HepG2 (cell line): ENCODE results near the gene RGS19. TPM values are rescaled to one million over a fixed set of nuclear protein-coding genes. Genes with fewer than 3 reads are reported as not detected.

Source experiments
- IKZF1 ChIP-seq: fragments of 450-650 bp; IDR thresholded peaks from 2 replicates; pipeline ENCODE4 v1.7.1; 2016
- MZF1 ChIP-seq: sonication (generic); formaldehyde crosslinking; IDR thresholded peaks from 2 replicates; pipeline ENCODE4 v1.8.1; 2023; ENCODE audit warnings: mild to moderate bottlenecking, missing genetic modification reagents, borderline replicate concordance
- POLR2AphosphoS2 ChIP-seq: IDR thresholded peaks from 2 replicates; pipeline ENCODE4 v1.6.1; 2011; ENCODE audit warnings: low read depth, low read length, improper control_type of control experiment
- PRMT3 ChIP-seq: sonication (generic); formaldehyde crosslinking; IDR thresholded peaks from 2 replicates; pipeline ENCODE4 v1.8.1; 2022; ENCODE audit warnings: low read depth, mild to moderate bottlenecking, moderate library complexity, missing genetic modification reagents, borderline replicate concordance
- SNAPC4 ChIP-seq: sonication (generic); formaldehyde crosslinking; IDR thresholded peaks from 2 replicates; pipeline ENCODE4 v1.4.0; 2020; ENCODE audit warnings: mild to moderate bottlenecking, missing genetic modification reagents
- ZBED4 ChIP-seq: sonication (generic); formaldehyde crosslinking; IDR thresholded peaks from 2 replicates; pipeline ENCODE4 v1.4.0; 2020; ENCODE audit warnings: missing genetic modification reagents, borderline replicate concordance
- ZNF18 ChIP-seq: sonication (generic); formaldehyde crosslinking; IDR thresholded peaks from 2 replicates; pipeline ENCODE4 v1.8.0; 2022; ENCODE audit warnings: mild to moderate bottlenecking, missing genetic modification reagents; ENCODE audit not compliant: insufficient replicate concordance
- ZNF225 ChIP-seq: sonication (generic); formaldehyde crosslinking; IDR thresholded peaks from 2 replicates; pipeline ENCODE4 v1.4.0; 2020; ENCODE audit warnings: mild to moderate bottlenecking, missing genetic modification reagents
- ZNF326 ChIP-seq: sonication (generic); formaldehyde crosslinking; IDR thresholded peaks from 2 replicates; pipeline ENCODE4 v1.4.0; 2020; ENCODE audit warnings: missing genetic modification reagents, borderline replicate concordance
- ZNF607 ChIP-seq: sonication (generic); formaldehyde crosslinking; IDR thresholded peaks from 2 replicates; pipeline ENCODE4 v1.5.1; 2020; ENCODE audit warnings: missing genetic modification reagents, mild to moderate bottlenecking, borderline replicate concordance
- ZNF75D ChIP-seq: sonication (generic); formaldehyde crosslinking; IDR thresholded peaks from 2 replicates; pipeline ENCODE4 v1.8.1; 2023; ENCODE audit warnings: missing genetic modification reagents, mild to moderate bottlenecking, borderline replicate concordance
- polyA plus RNA-seq, 8 experiments: library from polyadenylated mRNA; depleted of rRNA in 3 of 8; stranded (reverse) in 7 of 8; unstranded in 1 of 8; fragments of >200 nt; fragmentation: Illumina TruSeq in 4 of 8; extraction: Trizol in 4 of 8; gene quantifications; 2 replicates each; pipeline versions ENCODE4 v1.2.1 to v1.2.3, GENCODE V29; 2011 to 2016; ENCODE audit warnings: low read depth in 4 of 8, missing spikeins in 1 of 8, mixed read lengths in 1 of 8; ENCODE audit not compliant: insufficient read depth in 1 of 8
- total RNA-seq, 5 experiments: library from RNA; depleted of rRNA; stranded (reverse); fragments of >200 nt; fragmentation: Illumina TruSeq; extraction: Trizol; gene quantifications; 2 replicates each; pipeline ENCODE4 v1.2.3, GENCODE V29; 2016; ENCODE audit warnings: low read depth in 1 of 5
- TF ChIP-seq, protein P1 (sequence below): sonication (generic); formaldehyde crosslinking; IDR thresholded peaks from 2 replicates; pipeline ENCODE4 v1.5.0; 2020; ENCODE audit warnings: mild to moderate bottlenecking, missing genetic modification reagents, borderline replicate concordance

Gene RGS19
- total and polyA plus RNA-seq, 2 of the 13 experiments (the other 11 are each of a cell fraction or from before 2014, with no cell fraction given) = 10.7 to 11.9 TPM

- TF ChIP-seq ZBED4 (CRISPR knock-in tag) (no peak), ZNF607 (CRISPR knock-in tag) (peak; percentile 63), PRMT3 (CRISPR knock-in tag) (no peak), MZF1 (peak; percentile 84; the same call in 1 of the 2 replicates), IKZF1 (no peak), ZNF326 (CRISPR knock-in tag) (peak; percentile 96), SNAPC4 (CRISPR knock-in tag) (peak; percentile 52; the same call in 1 of the 2 replicates), ZNF18 (peak; percentile 54), ZNF75D (CRISPR knock-in tag) (no peak), POLR2AphosphoS2 (no peak), ZNF225 (peak; percentile 57)
- TF ChIP-seq, protein P1, sequence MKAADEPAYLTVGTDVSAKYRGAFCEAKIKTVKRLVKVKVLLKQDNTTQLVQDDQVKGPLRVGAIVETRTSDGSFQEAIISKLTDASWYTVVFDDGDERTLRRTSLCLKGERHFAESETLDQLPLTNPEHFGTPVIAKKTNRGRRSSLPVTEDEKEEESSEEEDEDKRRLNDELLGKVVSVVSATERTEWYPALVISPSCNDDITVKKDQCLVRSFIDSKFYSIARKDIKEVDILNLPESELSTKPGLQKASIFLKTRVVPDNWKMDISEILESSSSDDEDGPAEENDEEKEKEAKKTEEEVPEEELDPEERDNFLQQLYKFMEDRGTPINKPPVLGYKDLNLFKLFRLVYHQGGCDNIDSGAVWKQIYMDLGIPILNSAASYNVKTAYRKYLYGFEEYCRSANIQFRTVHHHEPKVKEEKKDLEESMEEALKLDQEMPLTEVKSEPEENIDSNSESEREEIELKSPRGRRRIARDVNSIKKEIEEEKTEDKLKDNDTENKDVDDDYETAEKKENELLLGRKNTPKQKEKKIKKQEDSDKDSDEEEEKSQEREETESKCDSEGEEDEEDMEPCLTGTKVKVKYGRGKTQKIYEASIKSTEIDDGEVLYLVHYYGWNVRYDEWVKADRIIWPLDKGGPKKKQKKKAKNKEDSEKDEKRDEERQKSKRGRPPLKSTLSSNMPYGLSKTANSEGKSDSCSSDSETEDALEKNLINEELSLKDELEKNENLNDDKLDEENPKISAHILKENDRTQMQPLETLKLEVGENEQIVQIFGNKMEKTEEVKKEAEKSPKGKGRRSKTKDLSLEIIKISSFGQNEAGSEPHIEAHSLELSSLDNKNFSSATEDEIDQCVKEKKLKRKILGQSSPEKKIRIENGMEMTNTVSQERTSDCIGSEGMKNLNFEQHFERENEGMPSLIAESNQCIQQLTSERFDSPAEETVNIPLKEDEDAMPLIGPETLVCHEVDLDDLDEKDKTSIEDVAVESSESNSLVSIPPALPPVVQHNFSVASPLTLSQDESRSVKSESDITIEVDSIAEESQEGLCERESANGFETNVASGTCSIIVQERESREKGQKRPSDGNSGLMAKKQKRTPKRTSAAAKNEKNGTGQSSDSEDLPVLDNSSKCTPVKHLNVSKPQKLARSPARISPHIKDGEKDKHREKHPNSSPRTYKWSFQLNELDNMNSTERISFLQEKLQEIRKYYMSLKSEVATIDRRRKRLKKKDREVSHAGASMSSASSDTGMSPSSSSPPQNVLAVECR = peak; percentile 66; the same call in 1 of the 2 replicates
Measured at GRCh38 chr20:64065062-64065973, 14.0 kb downstream of the RGS19 start (continued).
